22Rv1 (cell line): ENCODE data around the gene KRIT1.

Experiments
- ZFX ChIP-seq: fragments of 450-650 bp; IDR thresholded peaks from 2 replicates; pipeline ENCODE4 v1.6.1; 2017; ENCODE audit warnings: antibody characterized with exemption, borderline replicate concordance
- TF ChIP-seq, protein P1 (sequence below): fragments of 450-650 bp; IDR thresholded peaks from 2 replicates; pipeline ENCODE4 v1.5.1; 2017; ENCODE audit warnings: mild to moderate bottlenecking

DNA sequence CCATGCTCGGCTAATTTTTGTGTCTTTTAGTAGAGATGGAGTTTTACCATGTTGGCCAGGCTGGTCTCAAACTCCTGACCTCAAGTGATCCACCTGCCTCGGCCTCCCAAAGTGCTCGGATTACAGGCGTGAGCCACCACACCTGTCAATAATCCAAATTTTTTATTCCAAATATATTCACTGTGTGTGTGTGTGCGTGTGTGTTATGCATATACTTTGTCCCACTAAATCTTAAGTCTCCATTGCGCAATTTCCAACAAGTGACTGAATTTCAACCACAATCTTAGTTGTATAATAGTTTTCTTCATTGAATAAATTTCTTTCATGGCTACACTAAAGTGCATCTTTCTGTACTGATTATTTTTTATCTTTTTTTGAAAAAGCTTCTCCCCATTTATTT is 2.7 kb downstream of the KRIT1 start:
- TF ChIP-seq, protein P1, sequence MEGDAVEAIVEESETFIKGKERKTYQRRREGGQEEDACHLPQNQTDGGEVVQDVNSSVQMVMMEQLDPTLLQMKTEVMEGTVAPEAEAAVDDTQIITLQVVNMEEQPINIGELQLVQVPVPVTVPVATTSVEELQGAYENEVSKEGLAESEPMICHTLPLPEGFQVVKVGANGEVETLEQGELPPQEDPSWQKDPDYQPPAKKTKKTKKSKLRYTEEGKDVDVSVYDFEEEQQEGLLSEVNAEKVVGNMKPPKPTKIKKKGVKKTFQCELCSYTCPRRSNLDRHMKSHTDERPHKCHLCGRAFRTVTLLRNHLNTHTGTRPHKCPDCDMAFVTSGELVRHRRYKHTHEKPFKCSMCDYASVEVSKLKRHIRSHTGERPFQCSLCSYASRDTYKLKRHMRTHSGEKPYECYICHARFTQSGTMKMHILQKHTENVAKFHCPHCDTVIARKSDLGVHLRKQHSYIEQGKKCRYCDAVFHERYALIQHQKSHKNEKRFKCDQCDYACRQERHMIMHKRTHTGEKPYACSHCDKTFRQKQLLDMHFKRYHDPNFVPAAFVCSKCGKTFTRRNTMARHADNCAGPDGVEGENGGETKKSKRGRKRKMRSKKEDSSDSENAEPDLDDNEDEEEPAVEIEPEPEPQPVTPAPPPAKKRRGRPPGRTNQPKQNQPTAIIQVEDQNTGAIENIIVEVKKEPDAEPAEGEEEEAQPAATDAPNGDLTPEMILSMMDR = no peak
- TF ChIP-seq ZFX = no peak
